ENCODE results near the gene GRAP.

DNA sequence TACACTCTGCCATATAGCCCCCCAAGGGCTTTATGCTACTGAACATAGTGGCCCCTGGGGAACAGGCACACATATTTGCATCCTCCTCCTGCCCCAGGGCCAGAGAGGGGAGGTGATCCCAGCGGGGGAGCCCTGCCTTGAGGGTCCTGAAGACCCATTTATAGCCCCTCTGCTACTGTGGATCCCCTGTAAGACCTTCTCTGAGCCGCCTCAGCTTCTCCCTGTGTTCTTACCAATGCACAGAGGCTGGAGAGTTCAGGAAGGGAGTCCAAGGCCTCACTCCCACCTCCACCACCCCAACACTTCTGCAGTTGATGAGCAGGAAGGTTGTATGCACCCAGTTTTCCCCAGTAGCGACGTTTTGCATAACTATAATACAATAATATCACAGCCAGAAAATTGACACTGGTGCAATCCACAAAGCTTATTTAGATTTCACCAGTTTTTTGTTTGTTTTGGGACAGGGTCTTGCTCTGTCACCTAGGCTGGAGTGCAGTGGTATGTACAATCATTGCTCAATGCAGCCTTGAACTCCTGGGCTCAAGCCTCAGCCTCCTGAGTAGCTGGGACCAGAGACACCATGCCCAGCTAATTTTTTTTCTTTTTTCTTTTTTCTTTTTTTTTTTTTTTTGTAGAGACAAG lies 40.8 kb downstream of the GRAP start:
- TF ChIP-seq, protein P1, sequence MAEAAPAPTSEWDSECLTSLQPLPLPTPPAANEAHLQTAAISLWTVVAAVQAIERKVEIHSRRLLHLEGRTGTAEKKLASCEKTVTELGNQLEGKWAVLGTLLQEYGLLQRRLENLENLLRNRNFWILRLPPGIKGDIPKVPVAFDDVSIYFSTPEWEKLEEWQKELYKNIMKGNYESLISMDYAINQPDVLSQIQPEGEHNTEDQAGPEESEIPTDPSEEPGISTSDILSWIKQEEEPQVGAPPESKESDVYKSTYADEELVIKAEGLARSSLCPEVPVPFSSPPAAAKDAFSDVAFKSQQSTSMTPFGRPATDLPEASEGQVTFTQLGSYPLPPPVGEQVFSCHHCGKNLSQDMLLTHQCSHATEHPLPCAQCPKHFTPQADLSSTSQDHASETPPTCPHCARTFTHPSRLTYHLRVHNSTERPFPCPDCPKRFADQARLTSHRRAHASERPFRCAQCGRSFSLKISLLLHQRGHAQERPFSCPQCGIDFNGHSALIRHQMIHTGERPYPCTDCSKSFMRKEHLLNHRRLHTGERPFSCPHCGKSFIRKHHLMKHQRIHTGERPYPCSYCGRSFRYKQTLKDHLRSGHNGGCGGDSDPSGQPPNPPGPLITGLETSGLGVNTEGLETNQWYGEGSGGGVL (tag by site-specific recombination; IDR thresholded peaks at IDR 0.05) = no peak
- no peak for TF ChIP-seq ZBTB20 (tag by site-specific recombination; IDR thresholded peaks at IDR 0.05)

All from HEK293 (cell line).